ENCODE measurements around the gene NCOA3.

NCOA3 gene

DNA sequence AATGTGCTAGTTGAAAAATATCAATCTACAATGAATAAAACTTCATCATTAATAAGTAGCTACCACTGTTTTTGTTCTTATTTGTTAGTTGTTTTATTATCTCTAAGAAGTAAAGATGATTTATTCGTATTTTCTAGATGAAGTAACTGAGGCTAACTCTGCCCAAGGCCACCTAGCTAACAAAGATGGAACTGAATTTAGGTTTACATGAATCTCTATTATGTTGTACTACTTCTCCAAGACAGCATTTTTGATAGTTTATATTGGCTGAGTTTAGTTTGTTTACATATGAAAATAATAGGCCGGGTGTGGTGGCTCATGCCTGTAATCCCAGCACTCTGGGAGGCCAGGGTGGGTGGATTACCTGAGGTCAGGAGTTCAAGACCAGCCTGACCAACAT is 121.5 kb downstream of the NCOA3 start:
- Histone ChIP-seq H3K4me3 (ENCODE audit: insufficient read depth in 1 of 2, low read depth in 1 of 2, low read length in 2 of 2) (no peak overlapping the region), H3K14ac (ENCODE audit: low read length in 2 of 2) (no peak overlapping the region), H3K27ac (ENCODE audit: low read length, poor library complexity, severe bottlenecking) (no peak overlapping the region), H3K9me3 (ENCODE audit: control insufficient read depth, low read length) (no peaks in the 10 kb centered on the region), H3K4ac (ENCODE audit: low read depth in 1 of 2, low read length in 2 of 2) (no peak overlapping the region), H3K36me3 (ENCODE audit: control insufficient read depth in 1 of 2, insufficient read depth in 2 of 2, low read depth in 1 of 2, low read length in 2 of 2) (peaks cover 3 to 58% of the 10 kb centered on the region in 2 experiments), H4K8ac (ENCODE audit: low read length) (no peak overlapping the region), H2BK120ac (ENCODE audit: low read depth, low read length) (no peak overlapping the region), H3K4me1 (ENCODE audit: control insufficient read depth, insufficient read depth, low read depth, low read length) (peaks cover 4% of the 10 kb centered on the region), H2BK12ac (ENCODE audit: low read length in 2 of 2) (no peak overlapping the region), H2BK15ac (ENCODE audit: low read depth, poor library complexity, severe bottlenecking) (no peak overlapping the region), H4K91ac (ENCODE audit: low read length) (no peak overlapping the region), H3K27me3 (ENCODE audit: control insufficient read depth in 1 of 2, insufficient read depth in 1 of 2, low read length in 2 of 2) (no peaks in the 10 kb centered on the region), H3K4me2 (ENCODE audit: low read length, poor library complexity, severe bottlenecking) (no peak overlapping the region), H2AFZ (ENCODE audit: low read depth, low read length) (no peak overlapping the region), H3K18ac (ENCODE audit: low read depth in 1 of 2, low read length in 2 of 2) (no peak overlapping the region), H2BK5ac (ENCODE audit: low read depth, low read length, poor library complexity, severe bottlenecking) (no peak overlapping the region), H3K23ac (ENCODE audit: low read length in 2 of 2) (no peak overlapping the region), H2AK5ac (ENCODE audit: low read length, severe bottlenecking) (no peak overlapping the region), H3K9ac (ENCODE audit: low read length) (no peak overlapping the region), H3K79me1 (replicated peaks; ENCODE audit: low read length, poor library complexity, severe bottlenecking) (peaks cover 9% of the 10 kb centered on the region)
- DNase-seq: no peak
- 74% methylated on average over 1 of the region's 2 CpGs for WGBS

- H3K9ac ChIP-seq (ENCODE audit: low read length): no peak overlapping the region
- no peak overlapping the region for H2BK120ac ChIP-seq (ENCODE audit: low read depth, low read length)
- H2AK5ac ChIP-seq (ENCODE audit: low read length, severe bottlenecking): no peak overlapping the region
- peaks cover 4% of the 10 kb centered on the region for H3K4me1 ChIP-seq (ENCODE audit: control insufficient read depth, insufficient read depth, low read depth, low read length)
- no peak overlapping the region for H2AFZ ChIP-seq (ENCODE audit: low read depth, low read length)
- no peak overlapping the region for H2BK15ac ChIP-seq (ENCODE audit: low read depth, poor library complexity, severe bottlenecking)
- H3K4ac ChIP-seq (ENCODE audit: low read depth in 1 of 2, low read length in 2 of 2): no peak overlapping the region
- H3K27ac ChIP-seq (ENCODE audit: low read length, poor library complexity, severe bottlenecking): no peak overlapping the region
- H3K4me2 ChIP-seq (ENCODE audit: low read length, poor library complexity, severe bottlenecking): no peak overlapping the region
- H4K8ac ChIP-seq (ENCODE audit: low read length): no peak overlapping the region
- no peak overlapping the region for H3K23ac ChIP-seq (ENCODE audit: low read length in 2 of 2)
- no peaks in the 10 kb centered on the region for H3K27me3 ChIP-seq (ENCODE audit: control insufficient read depth in 1 of 2, insufficient read depth in 1 of 2, low read length in 2 of 2)
- no peaks in the 10 kb centered on the region for H3K9me3 ChIP-seq (ENCODE audit: control insufficient read depth, low read length)
- peaks cover 3 to 82% of the 10 kb centered on the region in 2 experiments for H3K36me3 ChIP-seq (ENCODE audit: control insufficient read depth in 1 of 2, insufficient read depth in 2 of 2, low read depth in 1 of 2, low read length in 2 of 2)
- no peak overlapping the region for H4K91ac ChIP-seq (ENCODE audit: low read length)
- H3K79me1 ChIP-seq (replicated peaks; ENCODE audit: low read length, poor library complexity, severe bottlenecking): peaks cover 10% of the 10 kb centered on the region
- H3K14ac ChIP-seq (ENCODE audit: low read length in 2 of 2): no peak overlapping the region
- no peak overlapping the region for H2BK5ac ChIP-seq (ENCODE audit: low read depth, low read length, poor library complexity, severe bottlenecking)
- H3K18ac ChIP-seq (ENCODE audit: low read depth in 1 of 2, low read length in 2 of 2): no peak overlapping the region
- DNase-seq: no peak
- 98% methylated on average over 4 of the region's 4 CpGs for WGBS
- no peak overlapping the region for H2BK12ac ChIP-seq (ENCODE audit: low read length in 2 of 2)
- H3K4me3 ChIP-seq (ENCODE audit: insufficient read depth in 1 of 2, low read depth in 1 of 2, low read length in 2 of 2): no peak overlapping the region
Measured at GRCh38 chr20:47627540-47627939, 125.9 kb downstream of the NCOA3 start.

GRCh38 chr20:47629907-47630306 is 128.2 kb downstream of the NCOA3 start:
- Histone ChIP-seq H4K8ac (ENCODE audit: low read length) (no peak overlapping the region), H3K27me3 (ENCODE audit: control insufficient read depth in 1 of 2, insufficient read depth in 1 of 2, low read length in 2 of 2) (no peaks in the 10 kb centered on the region), H3K4me1 (ENCODE audit: control insufficient read depth, insufficient read depth, low read depth, low read length) (no peaks in the 10 kb centered on the region), H3K27ac (ENCODE audit: low read length, poor library complexity, severe bottlenecking) (no peak overlapping the region), H2AK5ac (ENCODE audit: low read length, severe bottlenecking) (no peak overlapping the region), H3K4me2 (ENCODE audit: low read length, poor library complexity, severe bottlenecking) (no peak overlapping the region), H3K4ac (ENCODE audit: low read depth in 1 of 2, low read length in 2 of 2) (no peak overlapping the region), H3K79me1 (replicated peaks; ENCODE audit: low read length, poor library complexity, severe bottlenecking) (peaks cover 6% of the 10 kb centered on the region), H3K23ac (ENCODE audit: low read length in 2 of 2) (no peak overlapping the region), H3K9ac (ENCODE audit: low read length) (no peak overlapping the region), H2BK120ac (ENCODE audit: low read depth, low read length) (no peak overlapping the region), H2BK15ac (ENCODE audit: low read depth, poor library complexity, severe bottlenecking) (no peak overlapping the region), H2AFZ (ENCODE audit: low read depth, low read length) (no peak overlapping the region), H3K9me3 (ENCODE audit: control insufficient read depth, low read length) (no peaks in the 10 kb centered on the region), H3K4me3 (ENCODE audit: insufficient read depth in 1 of 2, low read depth in 1 of 2, low read length in 2 of 2) (no peak overlapping the region), H2BK12ac (ENCODE audit: low read length in 2 of 2) (no peak overlapping the region), H3K36me3 (ENCODE audit: control insufficient read depth in 1 of 2, insufficient read depth in 2 of 2, low read depth in 1 of 2, low read length in 2 of 2) (peaks cover 0 to 82% of the 10 kb centered on the region in 2 experiments), H3K18ac (ENCODE audit: low read depth in 1 of 2, low read length in 2 of 2) (no peak overlapping the region), H2BK5ac (ENCODE audit: low read depth, low read length, poor library complexity, severe bottlenecking) (no peak overlapping the region), H3K14ac (ENCODE audit: low read length in 2 of 2) (no peak overlapping the region), H4K91ac (ENCODE audit: low read length) (no peak overlapping the region)
- no peak for DNase-seq
- no CpG with 5 or more reads among the region's 2 CpGs for WGBS

- no peak overlapping the region for H4K8ac ChIP-seq (ENCODE audit: low read length)
- H3K9ac ChIP-seq (ENCODE audit: low read length): no peak overlapping the region
- H2BK12ac ChIP-seq (ENCODE audit: low read length in 2 of 2): no peak overlapping the region
- no peak overlapping the region for H2BK120ac ChIP-seq (ENCODE audit: low read depth, low read length)
- H3K23ac ChIP-seq (ENCODE audit: low read length in 2 of 2): no peak overlapping the region
- H3K14ac ChIP-seq (ENCODE audit: low read length in 2 of 2): no peak overlapping the region
- no peaks in the 10 kb centered on the region for H3K9me3 ChIP-seq (ENCODE audit: control insufficient read depth, low read length)
- peaks cover 6% of the 10 kb centered on the region for H3K79me1 ChIP-seq (replicated peaks; ENCODE audit: low read length, poor library complexity, severe bottlenecking)
- no peak overlapping the region for H3K4me3 ChIP-seq (ENCODE audit: insufficient read depth in 1 of 2, low read depth in 1 of 2, low read length in 2 of 2)
- no peak for DNase-seq
- peaks cover 5 to 82% of the 10 kb centered on the region in 2 experiments for H3K36me3 ChIP-seq (ENCODE audit: control insufficient read depth in 1 of 2, insufficient read depth in 2 of 2, low read depth in 1 of 2, low read length in 2 of 2)
- no peaks in the 10 kb centered on the region for H3K4me1 ChIP-seq (ENCODE audit: control insufficient read depth, insufficient read depth, low read depth, low read length)
- H2BK15ac ChIP-seq (ENCODE audit: low read depth, poor library complexity, severe bottlenecking): no peak overlapping the region
- H3K27ac ChIP-seq (ENCODE audit: low read length, poor library complexity, severe bottlenecking): no peak overlapping the region
- H3K27me3 ChIP-seq (ENCODE audit: control insufficient read depth in 1 of 2, insufficient read depth in 1 of 2, low read length in 2 of 2): no peaks in the 10 kb centered on the region
- H4K91ac ChIP-seq (ENCODE audit: low read length): no peak overlapping the region
- H3K4ac ChIP-seq (ENCODE audit: low read depth in 1 of 2, low read length in 2 of 2): no peak overlapping the region
- no peak overlapping the region for H2AFZ ChIP-seq (ENCODE audit: low read depth, low read length)
- no peak overlapping the region for H2BK5ac ChIP-seq (ENCODE audit: low read depth, low read length, poor library complexity, severe bottlenecking)
- H3K18ac ChIP-seq (ENCODE audit: low read depth in 1 of 2, low read length in 2 of 2): no peak overlapping the region
- H3K4me2 ChIP-seq (ENCODE audit: low read length, poor library complexity, severe bottlenecking): no peak overlapping the region
- no peak overlapping the region for H2AK5ac ChIP-seq (ENCODE audit: low read length, severe bottlenecking)
Measured at GRCh38 chr20:47631078-47631477, 129.4 kb downstream of the NCOA3 start.

Data from mesenchymal stem cell (in vitro differentiated cells and primary cell).